GM18505 (cell line): ENCODE measurements around the gene TEX44.

Experiments
- ATAC-seq: cut with Tn5 transposase; IDR thresholded peaks from one replicate; pipeline ENCODE4 v1.9.1; 2021; ENCODE audit not compliant: unreplicated experiment
- POLR2A ChIP-seq: IDR thresholded peaks from 4 replicates; pipeline ENCODE4 v1.6.1; 2011; ENCODE audit warnings: borderline replicate concordance; ENCODE audit not compliant: insufficient read depth, insufficient read length; ENCODE audit errors: extremely low read depth

TEX44 gene

DNA sequence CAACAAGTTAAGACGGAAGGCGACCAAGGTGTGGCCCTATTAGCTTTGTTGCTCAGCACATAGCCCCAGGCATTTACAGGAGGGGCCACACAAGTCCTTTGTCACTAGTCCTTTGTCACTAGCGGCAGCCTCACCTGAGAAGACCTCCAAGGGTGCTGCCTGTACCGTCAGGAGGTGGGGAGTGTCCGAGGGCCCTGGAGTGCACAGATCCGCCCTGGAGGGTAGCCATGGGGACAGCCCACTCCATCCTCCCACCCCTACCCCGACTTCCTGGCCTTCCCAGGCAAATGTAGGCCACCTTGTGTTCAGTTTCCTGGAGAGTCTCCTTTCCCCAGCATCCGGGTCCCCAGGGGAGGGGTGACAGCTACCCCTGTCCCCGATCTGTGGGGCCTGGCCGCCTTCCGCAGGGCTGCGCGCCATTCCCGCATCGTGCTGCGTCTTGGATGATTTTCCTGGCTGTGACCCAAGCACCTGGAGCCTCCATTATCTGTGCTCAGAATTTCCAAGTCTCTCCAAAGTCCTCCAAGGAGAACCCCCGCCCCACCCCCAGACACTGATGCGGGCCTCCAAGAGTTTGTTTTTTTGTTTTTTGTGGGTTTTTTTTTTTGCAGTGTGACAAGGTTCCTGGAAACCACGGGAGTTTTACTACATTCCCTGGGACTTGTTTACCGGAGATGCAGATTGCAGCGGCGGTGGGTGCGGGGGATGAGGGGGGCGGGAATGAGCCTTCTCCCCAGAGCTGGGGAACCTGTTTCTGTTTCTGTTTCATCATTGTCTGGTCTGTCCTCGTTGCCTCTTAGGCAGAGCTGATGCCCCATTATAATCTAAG lies 28.6 kb downstream of the TEX44 start:
- TF ChIP-seq POLR2A, result no peak
- no peak for ATAC-seq

- TF ChIP-seq POLR2A, result no peak
- ATAC-seq, result no peak
Observed at GRCh38 chr2:231622963-231623362, 30.3 kb downstream of the TEX44 start.

DNA sequence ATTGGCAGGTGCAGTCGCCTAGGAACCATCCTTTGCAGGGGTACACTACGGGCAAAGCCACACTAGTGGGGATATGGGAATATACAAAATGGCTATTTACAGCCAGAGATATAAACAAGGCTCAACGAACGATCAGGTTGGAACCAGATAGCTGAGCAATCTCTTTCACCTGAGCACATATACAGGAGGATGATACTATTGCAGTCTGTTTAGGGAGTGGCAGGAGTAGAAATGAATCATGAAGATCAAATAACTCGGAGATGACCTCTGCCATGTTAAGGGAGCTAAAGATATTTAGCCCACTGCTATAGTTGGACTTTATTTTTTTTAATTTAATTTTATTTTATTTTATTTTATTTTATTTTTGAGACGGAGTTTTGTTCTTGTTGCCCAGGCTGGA lies 33.8 kb downstream of the TEX44 start:
- no peak for TF ChIP-seq POLR2A
- no peak for ATAC-seq

- no peak for ATAC-seq
- no peak for TF ChIP-seq POLR2A
Observed at GRCh38 chr2:231627384-231628120, 34.9 kb downstream of the TEX44 start.

- no peak for TF ChIP-seq POLR2A
- ATAC-seq, result no peak
Observed at GRCh38 chr2:231632559-231633142, 40.0 kb downstream of the TEX44 start.

DNA sequence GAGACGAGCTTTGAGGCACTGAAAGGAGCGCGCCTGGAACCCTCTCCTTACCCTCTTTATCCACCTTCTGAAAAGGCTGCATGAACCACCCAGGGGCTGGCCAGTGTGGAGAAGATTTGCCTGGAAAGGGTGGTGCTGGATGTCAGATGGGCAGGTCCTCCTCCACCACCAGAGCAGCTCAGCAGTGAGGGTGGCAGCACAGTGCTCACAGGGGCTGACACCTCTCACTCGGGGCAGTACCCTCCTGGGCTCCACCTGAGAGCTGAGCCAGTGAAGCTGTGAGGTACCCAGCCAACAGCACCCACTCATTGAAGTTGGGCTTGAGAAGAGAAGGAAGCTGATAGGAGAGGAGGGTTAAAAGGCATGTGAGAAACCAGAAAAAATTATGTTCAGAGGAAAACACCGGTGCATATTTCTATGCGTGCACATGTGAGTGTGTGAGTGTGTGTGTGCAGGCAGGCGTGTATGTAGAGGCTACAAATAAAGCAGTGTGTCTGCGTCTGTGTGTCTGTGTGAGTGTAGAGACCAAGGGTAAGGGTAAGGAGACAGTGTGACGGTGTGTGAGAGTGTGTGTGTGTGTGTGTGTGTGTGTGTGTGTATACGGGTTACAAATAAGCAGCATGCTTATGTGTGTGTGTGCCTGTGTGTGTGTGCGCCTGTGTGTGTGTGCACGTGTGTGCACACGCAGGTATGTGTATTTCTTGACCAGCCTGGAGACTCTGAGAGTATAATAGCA lies 40.7 kb downstream of the TEX44 start:
- ATAC-seq, result no peak
- TF ChIP-seq POLR2A, result no peak

DNA sequence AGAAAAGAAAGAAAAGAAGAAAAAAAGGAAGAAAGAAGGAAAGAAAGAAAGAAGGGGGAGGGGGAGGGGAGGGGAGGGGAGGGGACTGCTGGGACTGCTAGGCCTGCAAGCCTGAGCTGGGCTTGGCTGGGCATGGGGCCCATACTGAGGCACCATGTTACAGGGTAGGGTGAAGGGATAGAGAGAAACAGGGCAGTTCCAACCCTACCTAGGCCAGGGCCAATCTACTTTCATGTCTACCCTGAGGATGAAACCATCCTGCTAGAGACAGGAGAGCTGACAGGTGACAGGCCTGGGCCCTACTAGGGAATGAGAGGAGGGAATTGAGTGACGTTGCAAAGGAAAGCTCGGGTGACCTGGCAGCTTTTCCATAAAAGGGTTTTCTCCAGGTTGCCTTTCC lies 41.7 kb downstream of the TEX44 start:
- no peak for TF ChIP-seq POLR2A
- no peak for ATAC-seq

- no peak for ATAC-seq
- TF ChIP-seq POLR2A, result no peak
Observed at GRCh38 chr2:231634951-231635875, 42.5 kb downstream of the TEX44 start.

GRCh38 chr2:231640241-231640640 lies 47.6 kb downstream of the TEX44 start:
- no peak for TF ChIP-seq POLR2A
- ATAC-seq, result no peak

- ATAC-seq, result no peak
- TF ChIP-seq POLR2A, result no peak
Observed at GRCh38 chr2:231640641-231641111, 48.0 kb downstream of the TEX44 start.

- ATAC-seq, result peak; percentile 48
- TF ChIP-seq POLR2A, result no peak
Observed at GRCh38 chr2:231642631-231643494, 50.2 kb downstream of the TEX44 start.

- no peak for TF ChIP-seq POLR2A
- ATAC-seq, result no peak
Observed at GRCh38 chr2:231643495-231643888, 50.8 kb downstream of the TEX44 start.
